Stimulated activated CD4-positive, alpha-beta T cell treated with anti-CD3 and anti-CD28 coated beads, Interleukin-2, amount 100 ng/mL, for 24 hours (primary cell): ENCODE data around the gene SLC6A5.
"Not testable (repeated sequence)": the region's sequence is repeated elsewhere in the genome, so short reads cannot be mapped to it uniquely, and the experiment has no call there.

Source experiments
- DNase-seq, 2 donors: peaks; one replicate each; pipeline ENCODE4 v3.0.0-alpha.2; 2020

The SLC6A5 gene

DNA sequence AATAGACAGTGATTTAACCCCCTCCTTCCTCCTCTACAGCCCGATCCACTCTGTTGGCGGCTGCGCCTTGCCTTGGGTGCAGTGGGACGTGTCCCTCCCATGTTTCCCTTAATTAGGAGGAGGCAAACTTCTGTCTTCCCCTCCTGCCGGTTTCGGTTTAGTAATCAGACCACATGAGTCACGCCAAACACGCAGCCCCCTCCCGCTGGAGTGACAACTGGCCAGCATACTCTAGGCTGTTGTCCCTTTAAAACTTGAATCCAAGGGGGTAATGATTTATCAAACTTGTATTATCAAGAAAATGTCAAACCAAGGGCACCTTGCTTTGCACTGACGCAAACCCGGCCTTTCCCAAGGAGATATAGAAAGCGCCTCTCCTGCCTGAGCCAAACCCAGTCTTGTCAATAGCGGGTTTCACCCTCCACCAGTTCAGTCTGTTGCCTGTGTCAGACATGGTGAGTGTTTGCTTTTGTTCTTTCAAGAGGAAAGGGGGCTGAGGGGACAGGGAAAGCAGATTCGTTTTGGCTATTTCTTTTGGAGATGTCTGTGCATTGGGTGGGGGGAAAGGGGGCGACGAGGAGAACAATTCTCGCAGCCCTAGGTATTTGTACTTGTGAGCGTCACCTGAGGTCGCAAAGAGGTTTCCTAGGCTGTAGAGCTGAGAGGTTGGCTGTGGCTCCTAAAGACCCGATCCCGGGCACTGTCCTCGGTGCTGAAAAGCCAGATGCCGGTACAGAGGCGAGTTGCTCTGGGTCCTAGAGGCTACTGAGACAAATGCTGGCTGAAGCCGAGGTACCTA is at the start of gene SLC6A5:
Gene SLC6A5 (plus strand): TSS at position 388 of the 799 bp plus-strand sequence. CDS start 65 bp downstream, at position 453.
- peak; percentile 23 to 53 for DNase-seq

DNA sequence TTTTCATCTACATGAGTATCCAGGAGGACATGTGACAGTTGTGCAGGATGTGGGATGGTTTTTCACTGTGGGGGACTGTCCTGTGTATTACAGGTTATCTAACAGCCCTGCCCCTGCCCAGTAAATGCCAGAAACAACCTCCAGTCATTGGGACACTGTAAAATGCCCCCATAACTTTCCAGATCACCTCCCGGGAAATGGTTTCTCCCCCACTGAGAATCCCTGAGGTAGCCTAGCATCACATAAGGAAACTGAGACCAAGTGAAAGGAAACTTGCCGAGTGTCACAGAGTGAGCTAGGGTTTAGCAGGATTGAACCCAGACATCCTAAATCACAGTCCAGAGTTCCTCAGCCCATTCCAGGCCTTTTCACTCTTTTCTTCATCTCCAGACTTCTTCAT is 48.3 kb upstream of the SLC6A5 start:
- no peak for DNase-seq

DNA sequence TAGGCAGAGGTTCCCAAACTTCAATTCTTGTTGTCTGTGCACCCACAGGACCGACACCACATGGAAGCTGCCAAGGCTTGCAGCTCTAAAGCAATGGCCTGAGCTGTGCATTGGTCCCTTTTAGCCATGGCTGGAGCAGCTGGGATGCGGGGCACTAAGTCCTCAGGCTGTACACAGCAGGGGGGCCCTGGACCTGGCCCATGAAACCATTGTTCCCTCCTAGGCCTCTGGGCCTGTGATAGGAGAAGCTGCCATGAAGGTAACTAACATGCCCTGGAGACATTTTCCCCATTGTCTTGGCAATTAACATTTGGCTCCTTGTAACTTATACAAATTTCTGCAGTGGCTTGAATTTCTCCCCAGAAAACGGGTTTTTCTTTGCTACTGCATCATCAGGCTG is 43.6 kb upstream of the SLC6A5 start:
- no peak for DNase-seq

DNA sequence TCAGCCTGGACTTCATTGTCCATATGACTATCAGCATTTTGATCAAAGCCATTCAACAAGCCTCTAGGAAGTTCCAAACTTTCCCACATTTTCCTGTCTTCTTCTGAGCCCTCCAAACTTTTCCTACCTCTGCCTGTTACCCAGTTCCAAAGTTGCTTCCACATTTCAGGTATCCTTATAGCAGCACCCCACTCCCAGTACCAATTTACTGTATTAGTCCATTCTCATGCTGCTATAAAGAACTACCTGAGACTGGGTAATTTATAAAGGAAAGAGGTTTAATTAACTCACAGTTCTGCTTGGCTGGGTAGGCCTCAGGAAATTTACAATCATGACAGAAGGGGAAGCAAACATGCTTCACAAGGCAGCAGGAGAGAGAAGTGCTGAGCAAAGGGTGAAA is 43.0 kb upstream of the SLC6A5 start:
- not testable (repeated sequence) for DNase-seq

DNA sequence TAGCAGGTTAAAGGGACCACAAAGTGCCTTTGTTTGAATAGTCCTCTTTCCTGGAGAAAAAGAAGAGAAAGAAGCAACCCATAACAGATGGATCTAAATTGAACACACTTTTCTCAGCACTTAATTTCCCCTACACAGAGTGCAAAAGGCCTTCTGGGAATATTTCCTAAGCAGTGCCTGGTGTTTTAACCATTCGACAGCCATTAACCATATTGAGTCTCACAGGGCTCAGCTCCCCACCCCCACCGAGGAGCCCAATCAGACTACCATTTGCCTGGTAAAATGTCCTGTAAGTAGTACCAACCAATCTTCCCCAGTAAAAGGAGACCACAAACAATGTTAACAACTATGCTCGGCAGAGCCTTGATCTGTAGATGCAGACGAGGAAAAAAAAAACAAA is 40.7 kb upstream of the SLC6A5 start:
- DNase-seq, result no peak

DNA sequence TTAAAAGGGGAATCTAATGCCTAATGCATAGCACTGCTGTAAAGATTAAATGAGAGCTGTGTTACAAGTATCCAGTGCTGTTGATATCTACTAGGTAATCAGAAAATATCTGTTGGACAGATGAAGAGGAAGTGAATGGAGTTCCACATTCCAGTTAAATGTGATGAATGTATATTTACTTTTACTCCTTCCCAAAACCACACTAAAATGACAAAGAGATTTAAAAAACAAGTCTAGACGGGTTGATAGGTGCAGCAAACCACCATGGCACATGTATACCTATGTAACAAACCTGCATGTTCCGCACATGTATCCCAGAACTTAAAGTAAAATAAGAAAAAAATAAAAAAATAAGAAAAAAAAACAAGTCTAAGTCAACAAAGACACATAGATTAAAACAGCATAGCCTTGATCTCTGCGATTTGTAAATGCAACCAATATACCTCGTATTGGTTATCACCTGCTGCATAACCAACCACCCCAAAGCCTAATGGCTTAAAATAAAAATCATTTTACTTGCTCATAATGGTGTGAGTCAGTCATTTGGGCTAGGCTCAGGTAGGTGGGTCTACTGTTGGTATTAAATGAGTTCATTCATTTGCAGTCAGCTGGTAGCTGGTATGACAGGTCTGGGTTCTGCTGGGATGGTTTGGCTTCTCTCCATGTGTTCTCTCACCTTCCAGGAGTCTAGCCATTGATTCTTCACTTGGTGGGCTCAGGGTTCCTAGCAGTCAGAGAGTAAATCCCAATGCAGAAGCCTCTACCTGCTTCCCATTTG is 39.7 kb upstream of the SLC6A5 start:
- no peak for DNase-seq

DNA sequence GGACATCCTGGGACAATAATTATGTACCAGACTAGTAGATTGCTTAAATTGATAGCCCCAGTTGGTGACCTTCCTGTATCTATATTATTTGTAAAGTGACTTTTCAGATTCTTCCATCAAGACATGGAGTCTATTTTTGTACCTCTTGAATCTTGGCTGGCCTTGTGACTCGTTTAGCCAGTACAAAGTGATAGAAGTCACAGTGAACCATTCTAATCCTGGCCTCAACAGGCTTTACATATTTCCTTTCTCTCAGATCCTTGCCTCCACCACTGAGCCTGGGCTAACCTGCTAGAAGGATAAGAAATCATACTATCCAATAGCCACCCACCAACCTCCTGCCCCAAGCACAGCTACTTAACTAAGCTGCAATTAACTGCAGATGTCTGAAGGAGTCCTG is 37.5 kb upstream of the SLC6A5 start:
- DNase-seq, result no peak

DNA sequence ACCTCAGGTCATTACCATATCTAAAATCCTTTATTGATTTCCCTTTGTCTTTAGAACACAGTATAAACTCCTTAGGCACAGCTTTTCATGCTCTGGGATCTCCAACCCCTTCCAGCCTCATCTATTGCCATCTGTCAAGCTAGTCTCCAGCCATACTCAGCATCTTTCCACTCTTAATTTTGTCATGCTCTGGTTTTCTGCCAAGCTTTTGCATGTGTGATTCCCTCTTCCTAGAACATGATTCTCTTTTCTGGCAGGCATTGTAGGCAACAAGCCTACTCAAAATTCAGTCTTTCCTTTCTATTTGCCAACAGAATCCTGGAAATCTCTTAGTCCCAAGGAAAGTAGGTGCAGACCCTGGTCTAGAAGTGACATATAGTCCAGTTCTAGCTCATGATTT is 35.5 kb upstream of the SLC6A5 start:
- no peak for DNase-seq

DNA sequence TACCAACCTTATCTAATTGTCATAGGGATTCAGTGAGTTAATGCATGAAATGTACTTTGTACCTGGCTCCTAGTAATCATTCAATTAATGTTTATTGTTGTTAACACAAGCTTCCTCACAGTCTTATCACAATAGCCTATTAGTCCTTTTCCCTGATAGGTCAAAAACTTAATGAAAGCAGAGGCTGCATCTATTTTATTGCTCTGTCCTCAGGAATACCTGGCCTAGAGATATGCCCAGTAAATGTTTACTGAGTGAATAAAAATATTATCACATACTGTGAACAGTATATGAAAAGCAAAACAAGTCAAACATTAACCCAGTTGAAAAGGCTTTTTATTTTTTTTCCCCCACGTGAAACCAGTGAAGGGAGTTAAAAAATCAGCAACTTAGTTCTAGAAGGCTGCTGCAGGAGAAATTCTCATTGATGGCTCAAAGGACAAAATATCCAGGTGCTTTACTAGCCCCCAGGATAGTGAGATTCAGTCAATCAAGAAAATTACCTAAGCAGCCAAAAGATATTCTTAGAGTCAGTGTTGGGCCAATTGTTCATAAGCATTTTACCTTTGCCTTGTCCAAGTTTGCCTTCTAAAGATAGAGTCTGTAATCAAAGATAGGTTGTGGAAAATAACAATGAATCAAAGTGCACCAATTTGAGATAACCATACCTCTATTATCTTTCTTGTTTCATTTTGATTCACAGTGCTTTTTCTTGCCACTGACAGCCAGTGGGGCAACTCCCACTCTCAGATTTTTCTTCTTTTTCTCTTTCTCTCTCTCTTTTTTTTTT is 34.4 kb upstream of the SLC6A5 start:
- no peak for DNase-seq

DNA sequence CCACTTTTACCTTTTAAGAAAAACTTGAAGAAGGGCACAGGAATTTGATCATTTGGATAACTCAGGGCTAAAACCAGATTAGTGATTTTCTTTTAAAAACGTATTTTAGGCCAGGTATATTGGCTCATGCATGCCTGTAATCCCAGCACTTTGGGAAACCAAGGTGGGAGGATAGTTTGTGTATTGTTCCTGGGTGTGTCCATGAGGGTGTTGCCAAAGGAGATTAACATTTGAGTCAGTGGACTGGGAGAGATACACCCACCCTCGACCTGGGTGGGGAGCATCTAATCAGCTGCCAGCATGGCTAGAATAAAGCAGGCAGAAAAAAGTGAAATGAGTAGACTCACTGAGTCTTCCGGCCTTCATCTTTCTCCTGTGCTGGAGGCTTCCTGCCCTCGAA is 33.3 kb upstream of the SLC6A5 start:
- not testable (repeated sequence) for DNase-seq

DNA sequence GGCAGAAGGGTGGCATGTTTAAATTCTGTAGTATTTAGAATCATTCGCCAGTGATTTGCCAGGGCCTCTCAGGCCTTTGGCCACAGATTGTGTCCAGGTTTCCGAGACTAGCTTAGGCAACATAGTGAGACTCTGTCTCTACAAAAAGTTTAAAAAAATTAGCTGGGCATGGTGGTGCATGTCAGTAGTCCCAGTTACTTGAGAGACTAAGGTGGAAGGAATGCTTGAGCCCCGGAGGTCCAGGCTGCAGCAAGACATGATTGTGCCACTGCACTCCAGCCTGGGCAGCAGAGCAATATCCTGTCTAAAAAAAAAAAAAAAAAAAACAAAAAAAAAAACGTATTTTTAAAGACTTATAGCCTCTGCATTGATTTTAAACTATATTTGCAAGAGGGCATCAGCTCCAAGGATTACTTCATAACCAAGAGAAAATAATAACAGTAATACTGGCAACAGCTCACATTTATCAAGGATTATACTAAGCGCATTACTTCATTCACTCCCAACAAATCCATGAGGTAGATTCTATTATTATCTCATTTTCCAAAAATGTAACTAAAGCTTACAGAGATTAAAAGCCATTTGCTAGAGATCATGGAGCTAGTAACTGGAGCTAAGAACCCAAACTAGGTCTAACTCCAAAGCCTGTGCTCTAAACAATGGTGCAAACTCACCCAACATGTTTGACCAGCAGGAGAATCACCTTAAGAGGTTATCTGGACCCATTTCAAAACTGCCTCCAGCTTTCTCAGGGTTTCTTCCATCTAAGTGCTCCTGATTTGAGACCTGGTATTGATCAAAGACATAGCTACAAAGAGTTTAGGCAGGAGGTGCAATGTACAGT is 32.6 kb upstream of the SLC6A5 start:
- DNase-seq, result no peak

DNA sequence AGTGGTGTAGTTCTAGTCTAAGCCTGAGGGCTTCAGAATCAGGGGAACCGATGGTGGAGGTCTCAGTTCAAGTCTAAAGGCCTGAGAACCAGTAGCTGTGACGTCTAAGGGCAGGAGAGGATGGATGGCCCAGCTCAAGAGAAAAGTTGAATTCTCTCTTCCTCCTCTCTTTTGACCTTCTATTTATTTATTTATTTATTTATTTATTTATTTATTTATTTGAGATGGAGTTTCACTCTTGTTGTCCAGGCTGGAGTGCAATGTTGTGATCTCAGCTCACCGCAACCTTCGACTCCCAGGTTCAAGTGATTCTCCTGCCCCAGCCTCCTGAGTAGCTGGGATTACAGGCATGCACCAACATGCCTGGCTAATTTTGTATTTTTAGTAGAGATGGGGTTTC is 19.7 kb upstream of the SLC6A5 start:
- not testable (repeated sequence) for DNase-seq

DNA sequence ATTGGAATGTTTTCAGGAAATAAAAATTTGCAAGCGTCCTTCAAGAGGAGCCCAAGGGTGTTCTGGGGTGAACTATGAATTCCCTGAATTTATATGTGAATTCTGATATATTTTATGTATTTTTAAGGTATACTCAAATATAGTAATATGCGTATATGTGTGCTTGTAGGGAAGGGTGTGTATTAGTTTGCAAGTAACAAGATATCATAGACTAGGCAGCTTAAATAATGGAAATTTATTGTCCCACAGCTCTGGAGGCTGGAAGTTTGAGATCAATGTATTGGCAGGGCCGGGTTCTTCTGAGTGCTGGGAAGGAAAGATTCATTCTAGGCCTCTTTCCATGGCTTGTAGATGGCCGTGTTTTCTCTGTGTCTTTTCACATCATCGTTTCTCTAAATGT is 16.2 kb upstream of the SLC6A5 start:
- no peak for DNase-seq

DNA sequence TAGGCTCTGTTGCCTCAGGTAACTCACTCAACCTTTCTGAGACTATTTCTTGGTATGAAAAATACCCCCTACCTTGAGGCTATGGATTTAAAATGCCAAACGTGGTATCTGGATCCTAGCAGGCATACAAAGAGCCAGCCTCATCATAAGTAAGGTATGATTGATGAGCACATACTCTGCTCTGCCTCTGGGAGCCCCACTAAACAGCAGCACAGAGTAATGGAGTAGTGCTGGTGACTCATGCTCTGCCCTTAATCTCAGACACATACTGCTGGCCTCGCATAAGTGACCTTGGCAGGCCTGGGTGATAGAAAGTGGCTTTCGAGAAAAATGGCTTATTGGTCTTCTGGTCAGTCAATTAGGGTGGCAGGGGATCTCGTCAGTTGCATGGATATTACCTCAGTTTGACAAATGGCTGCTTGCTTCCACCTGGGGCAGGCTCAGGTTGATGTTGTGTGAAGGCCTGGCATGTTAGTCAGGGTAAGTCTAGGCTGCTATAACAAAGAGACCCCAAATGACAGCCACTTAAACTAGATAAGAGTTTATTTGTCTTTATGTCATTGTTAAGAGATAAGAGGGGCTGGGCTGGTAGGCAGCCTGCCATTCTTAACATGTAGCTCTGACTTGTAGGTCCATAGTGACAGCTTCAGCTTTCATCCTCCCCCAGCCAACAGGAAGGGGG is 15.2 kb upstream of the SLC6A5 start:
- no peak for DNase-seq

DNA sequence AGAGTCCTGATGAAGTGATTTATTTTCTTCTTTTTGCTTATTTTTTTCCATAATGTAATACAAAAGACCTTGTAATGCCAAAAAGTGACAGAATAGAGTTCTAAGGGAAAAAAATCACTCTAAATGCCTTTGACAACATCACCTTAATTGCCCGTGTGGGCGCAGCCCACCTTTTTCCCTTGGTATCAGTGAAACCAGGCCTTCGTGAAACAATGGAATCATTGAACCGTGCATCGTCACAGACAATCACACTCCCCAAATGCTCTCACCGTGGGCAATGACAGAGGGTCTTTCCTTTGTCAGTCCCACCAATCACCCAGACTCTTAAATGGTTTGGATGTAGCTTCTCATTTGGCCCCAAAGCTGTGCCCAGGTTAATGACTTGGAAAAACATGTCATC is 9.6 kb upstream of the SLC6A5 start:
- DNase-seq, result no peak

DNA sequence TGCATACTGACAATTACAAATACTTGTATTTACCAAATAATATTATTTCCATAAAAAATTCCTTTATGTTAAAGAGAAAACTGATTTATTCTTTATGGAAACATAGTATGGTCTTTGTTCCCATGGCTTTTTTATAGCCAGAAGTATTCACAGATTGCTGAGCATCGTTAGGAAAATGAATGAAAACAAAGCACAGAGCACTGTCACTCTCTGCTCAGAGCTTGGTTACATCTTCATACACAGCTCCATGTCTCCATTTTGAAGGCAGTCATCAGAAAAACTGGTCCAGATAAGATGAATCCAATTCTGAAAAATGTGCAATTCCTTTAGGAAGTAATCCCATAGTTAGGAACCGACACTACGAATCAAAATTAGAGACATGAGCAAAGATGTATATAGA is 9.0 kb upstream of the SLC6A5 start:
- no peak for DNase-seq

DNA sequence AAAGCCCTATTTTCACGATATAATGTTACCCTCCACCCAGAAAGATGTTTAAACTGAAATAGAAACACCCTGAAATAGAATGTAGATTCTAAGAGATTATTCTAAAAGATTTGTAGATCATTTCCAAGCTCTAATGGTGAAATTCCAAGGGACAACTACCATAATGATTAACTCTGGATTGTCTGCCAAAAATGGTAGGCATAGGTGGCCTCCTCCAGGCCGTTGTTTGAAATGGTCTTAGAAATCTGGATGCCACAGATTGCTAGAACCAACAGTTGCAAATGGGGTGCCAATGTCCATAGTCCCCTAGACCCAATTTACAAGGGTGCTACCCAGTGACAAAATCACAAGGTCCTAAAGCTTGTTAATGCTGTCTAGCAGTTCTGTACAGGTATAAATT is 6.7 kb upstream of the SLC6A5 start:
- DNase-seq, result no peak

DNA sequence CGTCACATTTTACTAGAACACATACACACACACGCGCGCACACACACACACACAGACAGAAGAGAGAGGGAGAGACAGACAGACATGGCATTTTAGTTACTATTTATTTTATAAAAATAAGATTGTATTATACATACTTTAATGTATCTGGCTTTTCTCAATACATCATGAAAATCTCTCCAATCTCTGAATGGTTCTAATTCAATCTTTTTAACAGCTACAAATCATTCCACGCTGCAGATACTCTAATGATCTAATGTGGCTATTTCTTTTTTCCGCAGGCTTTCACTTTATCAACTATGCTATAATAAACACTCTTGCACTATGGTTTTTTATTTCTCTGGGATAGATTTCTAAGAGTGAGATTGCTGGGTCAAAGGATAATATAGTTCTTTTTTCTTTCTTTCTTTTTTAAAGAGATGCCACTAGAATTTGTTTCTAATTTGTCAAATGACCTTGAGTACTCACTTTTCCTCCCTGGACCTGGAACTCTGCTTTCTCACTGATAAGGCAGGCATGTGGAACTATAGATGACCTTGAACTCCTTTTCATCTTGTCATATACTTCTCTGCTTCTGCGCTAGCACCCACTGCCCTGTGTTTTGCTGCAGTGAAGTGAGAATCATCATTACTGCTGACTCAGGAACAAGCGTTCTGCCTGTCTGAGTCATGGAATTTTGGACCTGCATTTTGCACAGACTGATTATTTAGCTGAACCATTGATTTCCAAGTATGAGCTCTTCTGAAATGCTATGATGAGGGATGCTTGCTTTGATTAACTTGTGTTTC is 4.9 kb upstream of the SLC6A5 start:
- DNase-seq, result no peak

DNA sequence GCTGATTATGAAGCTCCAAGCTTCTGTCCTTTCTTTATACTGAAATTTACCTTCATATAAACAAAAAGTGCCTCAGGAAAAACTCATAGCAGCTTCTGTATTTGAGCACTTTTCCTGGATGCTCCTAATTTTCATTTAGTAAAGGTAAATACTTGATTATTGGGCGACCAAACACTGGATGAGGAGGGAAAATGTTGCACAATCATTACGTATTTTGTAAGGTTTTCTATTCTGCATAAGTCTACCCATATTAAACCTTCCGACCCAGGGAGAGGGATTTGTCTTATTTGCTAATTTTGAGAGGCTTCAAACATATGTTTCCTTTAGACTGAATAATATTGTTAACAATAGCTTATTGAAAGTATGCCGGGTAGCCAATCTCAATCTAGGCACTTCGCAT is 4.3 kb upstream of the SLC6A5 start:
- no peak for DNase-seq

DNA sequence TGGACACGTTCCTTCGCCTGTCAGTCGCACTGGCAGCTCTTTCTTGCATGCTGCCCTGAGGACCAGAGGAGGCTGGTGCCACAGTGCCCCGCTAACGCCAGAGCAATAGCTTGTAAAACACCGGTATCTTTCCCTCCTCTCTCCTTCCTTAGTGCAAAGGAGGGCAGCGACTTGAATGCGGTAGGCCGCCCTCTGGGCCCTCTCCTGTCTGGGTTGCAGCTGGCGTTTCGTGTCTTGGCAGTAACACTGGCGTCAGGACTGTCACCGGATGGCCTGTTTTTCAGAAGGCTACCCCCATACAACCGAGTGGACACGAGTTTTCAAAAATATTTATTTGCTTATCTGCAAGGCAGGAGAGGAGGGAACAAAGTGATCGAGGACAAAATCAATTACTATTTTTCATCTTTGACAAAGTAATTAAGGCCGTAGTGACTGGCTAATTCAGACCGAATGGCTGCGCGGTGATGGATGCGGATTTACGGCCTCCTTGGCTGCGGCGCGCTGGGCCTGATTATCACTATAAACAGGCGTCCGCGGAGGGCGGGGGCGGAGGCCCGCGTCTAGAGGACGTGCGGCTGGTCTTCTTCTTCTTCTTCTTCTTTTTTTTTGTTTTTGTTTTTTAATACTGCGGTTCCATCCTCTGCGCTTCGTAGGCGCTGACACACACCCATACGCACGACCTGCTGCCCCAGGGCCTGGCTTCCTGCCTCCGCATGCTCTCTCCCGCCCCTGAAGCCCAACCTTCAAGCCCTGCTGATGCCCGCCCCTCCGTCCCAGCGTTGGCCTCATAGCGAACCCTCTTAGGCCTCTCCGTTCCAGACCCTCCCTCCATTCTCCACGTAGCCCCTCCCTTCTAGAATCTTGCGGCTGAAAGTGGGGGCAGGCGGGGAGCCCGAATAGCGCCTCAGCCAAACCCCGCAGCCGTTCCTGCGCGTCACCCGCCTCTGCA is 2.9 kb upstream of the SLC6A5 start:
- DNase-seq, result no peak
